Activated CD8-positive, alpha-beta memory T cell treated with anti-CD3 and anti-CD28 coated beads for 1 hour (primary cell): ENCODE measurements around the gene PROP1.
"Not testable (repeated sequence)": the region's sequence is repeated elsewhere in the genome, so short reads cannot be mapped to it uniquely, and the experiment has no call there.

Experiments used
- DNase-seq, 2 donors: peaks; one replicate each; pipeline ENCODE4 v3.0.0-alpha.2; 2020; ENCODE audit warnings: low read depth in 1 of 2; ENCODE audit errors: extremely low read depth in 1 of 2

The PROP1 gene

GRCh38 chr5:177995691-177996595, at the start of gene PROP1:
TSS of gene PROP1 (minus strand) at chr5:177996242. CDS start at chr5:177995933, 309 bp downstream.
- no peak for DNase-seq

GRCh38 chr5:178019379-178020030, 23.5 kb upstream of the PROP1 start:
- DNase-seq = not testable (repeated sequence)

GRCh38 chr5:178012758-178013157, 16.7 kb upstream of the PROP1 start:
- DNase-seq = not testable (repeated sequence)

- DNase-seq = not testable (repeated sequence)
Measured at GRCh38 chr5:178011816-178012554, 15.9 kb upstream of the PROP1 start.

- not testable (repeated sequence) for DNase-seq
Measured at GRCh38 chr5:178007272-178007671, 11.2 kb upstream of the PROP1 start.

- peak in 1 of 2 donors; percentile 28 for DNase-seq
Measured at GRCh38 chr5:178006536-178007231, 10.6 kb upstream of the PROP1 start.

- DNase-seq = not testable (repeated sequence)
Measured at GRCh38 chr5:178006181-178006535, 10.1 kb upstream of the PROP1 start.

GRCh38 chr5:177997846-177998245, 1.8 kb upstream of the PROP1 start:
- no peak for DNase-seq

- no peak for DNase-seq
Measured at GRCh38 chr5:177997319-177997670, 1.3 kb upstream of the PROP1 start.

GRCh38 chr5:177996660-177997318, 747 bp upstream of the PROP1 start:
- no peak for DNase-seq

- DNase-seq = no peak
Measured at GRCh38 chr5:177994561-177995190, 1.4 kb downstream of the PROP1 start.

GRCh38 chr5:177994063-177994462, 2.0 kb downstream of the PROP1 start:
- DNase-seq = no peak

- no peak for DNase-seq
Measured at GRCh38 chr5:177992466-177992865, 3.6 kb downstream of the PROP1 start.

GRCh38 chr5:177988989-177989625, 6.9 kb downstream of the PROP1 start:
- no peak for DNase-seq

GRCh38 chr5:177987326-177987725, 8.7 kb downstream of the PROP1 start:
- DNase-seq = no peak

GRCh38 chr5:177985430-177986040, 10.5 kb downstream of the PROP1 start:
- no peak for DNase-seq

- no peak for DNase-seq
Measured at GRCh38 chr5:177984584-177985206, 11.3 kb downstream of the PROP1 start.

- no peak for DNase-seq
Measured at GRCh38 chr5:177983763-177984583, 12.1 kb downstream of the PROP1 start.
